OCI-LY7 (cell line): ENCODE measurements around the gene PPBP. TPM values are rescaled to one million over a fixed set of nuclear protein-coding genes. Genes with fewer than 3 reads are reported as not detected.

Experiments used
- BruUV-seq: library from RNA; stranded (reverse); fragments of 400-500 nt; replicated peaks from 2 replicates; lab custom pipeline; 2021; lab: Mats Ljungman, UMichigan
- CTCF ChIA-PET: fragments of 300-600 bp; sonication (Branson Sonifier 250); formaldehyde crosslinking; loops from one replicate; lab custom pipeline; 2022; ENCODE audit warnings: antibody characterized with exemption; ENCODE audit not compliant: unreplicated experiment; lab: Charles Lee
- POLR2A ChIA-PET: fragments of 300-600 bp; sonication (Branson Sonifier 250); formaldehyde crosslinking; loops from one replicate; lab custom pipeline; 2022; ENCODE audit warnings: antibody characterized with exemption; lab: Charles Lee
- DNase-seq: peaks from one replicate; pipeline ENCODE4 v3.0.0-alpha.2; 2015; ENCODE audit warnings: low spot score
- H2AFZ ChIP-seq: fragments of 200-600 bp; sonication (generic), shearing (Covaris generic); 2 replicates; pipeline ENCODE4 v1.6.1; 2014; ENCODE audit warnings: mild to moderate bottlenecking, antibody characterized with exemption, low read length, moderate library complexity
- H3K27ac ChIP-seq: fragments of 200-600 bp; sonication (generic); 2 replicates; pipeline ENCODE4 v1.5.1; 2014; ENCODE audit warnings: mixed run types, low read depth, mild to moderate bottlenecking, moderate library complexity, low read length, inconsistent platforms; ENCODE audit not compliant: poor library complexity, severe bottlenecking
- H3K36me3 ChIP-seq: fragments of 200-600 bp; sonication (generic); 2 replicates; pipeline ENCODE4 v1.6.1; 2014; ENCODE audit warnings: mild to moderate bottlenecking, antibody characterized with exemption, low read length, moderate library complexity, mixed read lengths; ENCODE audit not compliant: insufficient read depth
- H3K4me1 ChIP-seq: fragments of 200-600 bp; sonication (generic); 2 replicates; pipeline ENCODE4 v1.5.1; 2014; ENCODE audit warnings: mild to moderate bottlenecking, low read length; ENCODE audit not compliant: insufficient read depth, poor library complexity, severe bottlenecking
- H3K4me2 ChIP-seq: fragments of 200-600 bp; sonication (generic); 2 replicates; pipeline ENCODE4 v1.6.1; 2014; ENCODE audit warnings: mild to moderate bottlenecking, low read length
- H3K4me3 ChIP-seq: fragments of 200-600 bp; sonication (generic); 2 replicates; pipeline ENCODE4 v1.5.1; 2014; ENCODE audit warnings: mild to moderate bottlenecking, low read depth, low read length; ENCODE audit not compliant: poor library complexity, severe bottlenecking
- H3K79me2 ChIP-seq: fragments of 200-600 bp; sonication (generic); 2 replicates; pipeline ENCODE4 v1.6.1; 2016; ENCODE audit warnings: low read depth, mild to moderate bottlenecking, low read length, moderate library complexity, mixed read lengths; ENCODE audit not compliant: insufficient read depth
- H3K9me2 ChIP-seq: fragments of 200-600 bp; sonication (generic); 2 replicates; pipeline ENCODE4 v1.6.1; 2016; ENCODE audit warnings: mild to moderate bottlenecking, low read length, mixed read lengths; ENCODE audit not compliant: insufficient read depth
- H3K9me3 ChIP-seq: fragments of 200-600 bp; sonication (generic); 2 replicates; pipeline ENCODE4 v1.6.1; 2014; ENCODE audit warnings: mild to moderate bottlenecking, mixed run types, low read length, mixed read lengths
- H4K20me1 ChIP-seq: fragments of 200-600 bp; sonication (generic); 2 replicates; pipeline ENCODE4 v1.6.1; 2014; ENCODE audit warnings: mild to moderate bottlenecking, antibody characterized with exemption, low read length, moderate library complexity, mixed read lengths; ENCODE audit not compliant: insufficient read depth
- EZH2phosphoT487 ChIP-seq: fragments of 200-600 bp; sonication (generic); IDR thresholded peaks from 2 replicates; pipeline ENCODE4 v1.6.1; 2018; ENCODE audit warnings: low read depth, borderline replicate concordance, mild to moderate bottlenecking, mixed run types, antibody characterized with exemption, low read length, moderate library complexity, mixed read lengths
- intact Hi-C: fragments of 100-400 bp; cut with micrococcal nuclease; formaldehyde crosslinking; loops from one replicate; pipeline ENCODE4 v1.10.0; 2022; ENCODE audit not compliant: unreplicated experiment
- small RNA-seq: library from RNA; depleted of rRNA; stranded (forward); fragments of <200 nt; gene quantifications from one replicate; pipeline ENCODE3, GENCODE V24; 2014
- total RNA-seq, 2 experiments: library from RNA; depleted of rRNA in 1 of 2; stranded (reverse); fragments of >200 nt in 1 of 2; shearing (Covaris generic) in 1 of 2; gene quantifications; 2 replicates each; pipeline ENCODE4 v1.2.3, GENCODE V29; 2014 to 2022
- TF ChIP-seq, protein P1 (sequence below): fragments of 200-600 bp; sonication (generic); conservative IDR thresholded peaks from 2 replicates; pipeline ENCODE4 v1.5.1; 2014; ENCODE audit warnings: mild to moderate bottlenecking, antibody characterized with exemption, low read length, moderate library complexity, mixed read lengths

PPBP gene
- total RNA-seq, 2 experiments from 2014 or later: not detected

DNA sequence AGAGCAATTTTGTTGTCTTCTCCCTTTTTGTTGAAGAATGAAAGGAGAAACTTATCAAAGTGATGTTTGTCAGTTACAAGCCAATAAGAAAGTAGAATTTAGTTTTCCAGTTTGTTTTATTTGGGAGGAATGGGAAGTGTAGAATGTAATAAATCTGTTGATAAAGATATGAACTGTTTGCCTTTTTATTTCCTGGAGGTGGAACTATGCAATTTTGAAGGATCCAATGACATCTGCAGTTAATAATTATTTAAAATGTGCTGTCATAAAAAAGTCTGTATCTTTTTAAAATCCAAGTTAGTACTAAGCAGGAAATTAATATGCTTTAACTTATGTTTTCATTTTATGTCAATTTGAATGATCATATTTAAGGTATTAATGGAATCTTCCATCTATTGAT, 51.0 kb downstream of the PPBP start:
- Histone ChIP-seq H3K27ac (no peak overlapping the region), H2AFZ (no peak overlapping the region), H4K20me1 (no peaks in the 10 kb centered on the region), H3K4me2 (no peak overlapping the region), H3K79me2 (no peaks in the 10 kb centered on the region), H3K4me3 (no peak overlapping the region), H3K9me3 (no peaks in the 10 kb centered on the region), H3K36me3 (no peaks in the 10 kb centered on the region), H3K4me1 (no peaks in the 10 kb centered on the region), H3K9me2 (no peaks in the 10 kb centered on the region)
- intact Hi-C loops: no loop called here
- no peak for DNase-seq
- TF ChIP-seq EZH2phosphoT487: no peak
- TF ChIP-seq, protein P1, sequence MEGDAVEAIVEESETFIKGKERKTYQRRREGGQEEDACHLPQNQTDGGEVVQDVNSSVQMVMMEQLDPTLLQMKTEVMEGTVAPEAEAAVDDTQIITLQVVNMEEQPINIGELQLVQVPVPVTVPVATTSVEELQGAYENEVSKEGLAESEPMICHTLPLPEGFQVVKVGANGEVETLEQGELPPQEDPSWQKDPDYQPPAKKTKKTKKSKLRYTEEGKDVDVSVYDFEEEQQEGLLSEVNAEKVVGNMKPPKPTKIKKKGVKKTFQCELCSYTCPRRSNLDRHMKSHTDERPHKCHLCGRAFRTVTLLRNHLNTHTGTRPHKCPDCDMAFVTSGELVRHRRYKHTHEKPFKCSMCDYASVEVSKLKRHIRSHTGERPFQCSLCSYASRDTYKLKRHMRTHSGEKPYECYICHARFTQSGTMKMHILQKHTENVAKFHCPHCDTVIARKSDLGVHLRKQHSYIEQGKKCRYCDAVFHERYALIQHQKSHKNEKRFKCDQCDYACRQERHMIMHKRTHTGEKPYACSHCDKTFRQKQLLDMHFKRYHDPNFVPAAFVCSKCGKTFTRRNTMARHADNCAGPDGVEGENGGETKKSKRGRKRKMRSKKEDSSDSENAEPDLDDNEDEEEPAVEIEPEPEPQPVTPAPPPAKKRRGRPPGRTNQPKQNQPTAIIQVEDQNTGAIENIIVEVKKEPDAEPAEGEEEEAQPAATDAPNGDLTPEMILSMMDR: no peak
- BruUV-seq: no TSS peak
- ChIA-PET CTCF (no interaction called here), POLR2A (no interaction called here)

Small RNAs within 50 kb of the gene (small RNA-seq; reads per million reads assigned to genes)
- gene RN7SL218P: not detected

Other genes with a start within 250 kb of the PPBP start
- gene CXCL8, start 247.6 kb downstream of the PPBP start, total RNA-seq (2014; rRNA removed; shearing (Covaris generic)): not detected in 2 replicates
- not detected in 2 replicates for gene CXCL8, start 247.6 kb downstream of the PPBP start, total RNA-seq (2022)
- not detected in 2 replicates for gene CXCL6, start 151.5 kb downstream of the PPBP start, total RNA-seq (2014; rRNA removed; shearing (Covaris generic))
- gene CXCL6, start 151.5 kb downstream of the PPBP start, total RNA-seq (2022): not detected in 2 replicates
- not detected in 2 replicates for gene PF4V1, start 134.9 kb downstream of the PPBP start, total RNA-seq (2014; rRNA removed; shearing (Covaris generic))
- not detected in 2 replicates for gene PF4V1, start 134.9 kb downstream of the PPBP start, total RNA-seq (2022)
- gene CXCL1, start 118.8 kb downstream of the PPBP start, total RNA-seq (2014; rRNA removed; shearing (Covaris generic)): not detected in 2 replicates
- not detected in 2 replicates for gene CXCL1, start 118.8 kb downstream of the PPBP start, total RNA-seq (2022)
- not detected in 2 replicates for gene PF4, start 6.2 kb downstream of the PPBP start, total RNA-seq (2014; rRNA removed; shearing (Covaris generic))
- not detected in 2 replicates for gene PF4, start 6.2 kb downstream of the PPBP start, total RNA-seq (2022)
- not detected in 2 replicates for gene CXCL5, start 10.5 kb upstream of the PPBP start, total RNA-seq (2014; rRNA removed; shearing (Covaris generic))
- not detected in 2 replicates for gene CXCL5, start 10.5 kb upstream of the PPBP start, total RNA-seq (2022)
- not detected in 2 replicates for gene CXCL3, start 50.5 kb upstream of the PPBP start, total RNA-seq (2014; rRNA removed; shearing (Covaris generic))
- not detected in 2 replicates for gene CXCL3, start 50.5 kb upstream of the PPBP start, total RNA-seq (2022)
- not detected in 2 replicates for gene CXCL2, start 111.0 kb upstream of the PPBP start, total RNA-seq (2014; rRNA removed; shearing (Covaris generic))
- gene CXCL2, start 111.0 kb upstream of the PPBP start, total RNA-seq (2022): not detected in 2 replicates
- gene MTHFD2L, start 169.9 kb upstream of the PPBP start, total RNA-seq (2014; rRNA removed; shearing (Covaris generic)): 18.5 and 18.9 TPM in 2 replicates
- 18.7 and 18.8 TPM in 2 replicates for gene MTHFD2L, start 169.9 kb upstream of the PPBP start, total RNA-seq (2022)